Ishikawa (cell line): Measurements from ENCODE around the gene RASAL2.

Experiments
- CEBPB ChIP-seq: IDR thresholded peaks from 2 replicates; pipeline ENCODE4 v1.6.1; 2012
- CREB1 ChIP-seq: IDR thresholded peaks from 2 replicates; pipeline ENCODE4 v1.6.1; 2012; ENCODE audit warnings: low read depth
- EGR1 ChIP-seq: IDR thresholded peaks from 2 replicates; pipeline ENCODE4 v1.6.1; 2012
- EP300 ChIP-seq: IDR thresholded peaks from 2 replicates; pipeline ENCODE4 v1.6.1; 2012; ENCODE audit warnings: borderline replicate concordance
- FOXM1 ChIP-seq: IDR thresholded peaks from 2 replicates; pipeline ENCODE4 v1.6.1; 2012; ENCODE audit warnings: low read depth, borderline replicate concordance
- MAX ChIP-seq: IDR thresholded peaks from 2 replicates; pipeline ENCODE4 v1.6.1; 2012
- NFIC ChIP-seq: IDR thresholded peaks from 2 replicates; pipeline ENCODE4 v1.6.1; 2012
- RAD21 ChIP-seq: IDR thresholded peaks from 2 replicates; pipeline ENCODE4 v1.6.1; 2012; ENCODE audit warnings: low read depth
- REST ChIP-seq: IDR thresholded peaks from 2 replicates; pipeline ENCODE4 v1.6.1; 2012; ENCODE audit warnings: low read depth, mild to moderate bottlenecking
- TAF1 ChIP-seq: IDR thresholded peaks from 2 replicates; pipeline ENCODE4 v1.6.1; 2012; ENCODE audit warnings: low read depth, mild to moderate bottlenecking
- TCF12 ChIP-seq: IDR thresholded peaks from 2 replicates; pipeline ENCODE4 v1.6.1; 2012; ENCODE audit warnings: low read depth
- TEAD4 ChIP-seq: IDR thresholded peaks from 2 replicates; pipeline ENCODE4 v1.6.1; 2012
- USF1 ChIP-seq: IDR thresholded peaks from 2 replicates; pipeline ENCODE4 v1.6.1; 2012
- YY1 ChIP-seq: IDR thresholded peaks from 2 replicates; pipeline ENCODE4 v1.6.1; 2012; ENCODE audit warnings: low read depth
- ZBTB7A ChIP-seq: IDR thresholded peaks from 2 replicates; pipeline ENCODE4 v1.6.1; 2012; ENCODE audit warnings: low read depth

Gene RASAL2

GRCh38 chr1:178188306-178188705, 94.4 kb downstream of the RASAL2 start:
- TF ChIP-seq USF1 (no peak), FOXM1 (no peak), EGR1 (no peak), TAF1 (no peak), YY1 (no peak)

GRCh38 chr1:178189814-178190213, 95.9 kb downstream of the RASAL2 start:
- TF ChIP-seq EGR1, result no peak
- peak; percentile 74 for TF ChIP-seq RAD21
- TF ChIP-seq NFIC, result no peak
- no peak for TF ChIP-seq CREB1
- no peak for TF ChIP-seq CEBPB
- TF ChIP-seq EP300, result no peak
- TF ChIP-seq YY1, result no peak

- TF ChIP-seq TEAD4 (no peak), CREB1 (no peak), REST (no peak), EGR1 (no peak), TCF12 (no peak), ZBTB7A (no peak), CEBPB (no peak), EP300 (no peak), NFIC (no peak), USF1 (no peak), YY1 (no peak), MAX (no peak), RAD21 (no peak), FOXM1 (no peak), TAF1 (no peak)
These were observed 97.0 kb downstream of the RASAL2 start for GRCh38 chr1:178190881-178191280.

GRCh38 chr1:178192686-178193085, 98.8 kb downstream of the RASAL2 start:
- no peak for TF ChIP-seq EP300
- no peak for TF ChIP-seq USF1
- no peak for TF ChIP-seq TAF1
- no peak for TF ChIP-seq FOXM1
- TF ChIP-seq ZBTB7A, result no peak

GRCh38 chr1:178196631-178197030, 102.7 kb downstream of the RASAL2 start:
- TF ChIP-seq FOXM1 (no peak), TAF1 (no peak), ZBTB7A (no peak), NFIC (no peak)

- TF ChIP-seq CREB1 (no peak), TEAD4 (no peak), REST (no peak), USF1 (no peak), NFIC (no peak), YY1 (no peak), MAX (no peak), FOXM1 (no peak), EP300 (no peak), RAD21 (no peak), TAF1 (no peak), CEBPB (no peak), TCF12 (no peak), ZBTB7A (no peak), EGR1 (no peak)
These were observed 116.0 kb downstream of the RASAL2 start for GRCh38 chr1:178209935-178210334.
